ENCODE measurements around the gene PRKN. TPM values are rescaled to one million over a fixed set of nuclear protein-coding genes. Genes with fewer than 3 reads are reported as not detected.

The PRKN gene
- total RNA-seq, 1 donor from 2014 or later = 25.5 TPM

GRCh38 chr6:161544801-161545480 is 1182.6 kb downstream of the PRKN start:
- intact Hi-C loops (cut with micrococcal nuclease) = no loop called here
- Histone ChIP-seq H3K4me3 (no peak overlapping the region), H3K9me3 (replicated peaks) (no peaks in the 10 kb centered on the region), H3K4me1 (peaks cover 14% of the 10 kb centered on the region), H3K36me3 (no peaks in the 10 kb centered on the region), H3K27ac (replicated peaks) (no peak overlapping the region), H3K27me3 (ENCODE audit: low read depth) (no peaks in the 10 kb centered on the region)
- no peak for DNase-seq
- no peak for TF ChIP-seq CTCF (IDR thresholded peaks at IDR 0.05; ENCODE audit: borderline replicate concordance)

- Histone ChIP-seq H3K4me1 (peaks cover 14% of the 10 kb centered on the region), H3K9me3 (replicated peaks) (no peaks in the 10 kb centered on the region), H3K4me3 (no peak overlapping the region), H3K27me3 (ENCODE audit: low read depth) (no peaks in the 10 kb centered on the region), H3K27ac (replicated peaks) (no peak overlapping the region), H3K36me3 (no peaks in the 10 kb centered on the region)
- intact Hi-C loops (cut with micrococcal nuclease) = no loop called here
- TF ChIP-seq CTCF (IDR thresholded peaks at IDR 0.05; ENCODE audit: borderline replicate concordance) = no peak
- no peak for DNase-seq
Observed at GRCh38 chr6:161543684-161544309, 1183.8 kb downstream of the PRKN start.

GRCh38 chr6:161542346-161542980 is 1185.1 kb downstream of the PRKN start:
- Histone ChIP-seq H3K4me1 (peaks cover 4% of the 10 kb centered on the region), H3K36me3 (no peaks in the 10 kb centered on the region), H3K27ac (replicated peaks) (no peak overlapping the region), H3K27me3 (ENCODE audit: low read depth) (no peaks in the 10 kb centered on the region), H3K4me3 (no peak overlapping the region), H3K9me3 (replicated peaks) (no peaks in the 10 kb centered on the region)
- no peak for TF ChIP-seq CTCF (IDR thresholded peaks at IDR 0.05; ENCODE audit: borderline replicate concordance)
- no peak for DNase-seq
- intact Hi-C loops (cut with micrococcal nuclease) = no loop called here

- no peak for DNase-seq
- intact Hi-C loops (cut with micrococcal nuclease) = no loop called here
- no peak overlapping the region for H3K27ac ChIP-seq (replicated peaks)
- H3K36me3 ChIP-seq = no peaks in the 10 kb centered on the region
- peaks cover 5% of the 10 kb centered on the region for H3K4me1 ChIP-seq
- H3K4me3 ChIP-seq = no peak overlapping the region
- TF ChIP-seq CTCF (IDR thresholded peaks at IDR 0.05; ENCODE audit: borderline replicate concordance) = no peak
- no peaks in the 10 kb centered on the region for H3K27me3 ChIP-seq (ENCODE audit: low read depth)
- no peaks in the 10 kb centered on the region for H3K9me3 ChIP-seq (replicated peaks)
Observed at GRCh38 chr6:161540532-161540931, 1187.0 kb downstream of the PRKN start.

GRCh38 chr6:161536224-161536630 is 1191.3 kb downstream of the PRKN start:
- no peak for DNase-seq
- no peaks in the 10 kb centered on the region for H3K27me3 ChIP-seq (ENCODE audit: low read depth)
- H3K36me3 ChIP-seq = no peaks in the 10 kb centered on the region
- H3K4me1 ChIP-seq = peaks cover 5% of the 10 kb centered on the region
- intact Hi-C loops (cut with micrococcal nuclease) = no loop called here
- no peak overlapping the region for H3K27ac ChIP-seq (replicated peaks)
- no peak overlapping the region for H3K4me3 ChIP-seq
- H3K9me3 ChIP-seq (replicated peaks) = no peaks in the 10 kb centered on the region
- TF ChIP-seq CTCF (IDR thresholded peaks at IDR 0.05; ENCODE audit: borderline replicate concordance) = no peak
